Lung (tissue), 12 donors: ENCODE data around the gene CDH7. TPM values are rescaled to one million over a fixed set of nuclear protein-coding genes. Genes with fewer than 3 reads are reported as not detected.

Experiments used
- ATAC-seq: fragments of 200-7000 bp; cut with Tn5 transposase; one replicate; pipeline ENCODE4 v1.9.1; 2020; ENCODE audit warnings: moderate number of reproducible peaks; ENCODE audit not compliant: insufficient read depth, low FRiP score
- DNase-seq, 3 donors: peaks; one replicate each; pipeline ENCODE4 v3.0.0-alpha.2; 2013 to 2017
- H3K27ac ChIP-seq, 2 donors: one replicate each; pipeline ENCODE4 v1.5.1; 2013; ENCODE audit warnings: mild to moderate bottlenecking in 2 of 2, moderate library complexity in 2 of 2, control low read depth in 1 of 2, inconsistent platforms in 1 of 2, low read depth in 1 of 2, low read length in 1 of 2
- H3K27me3 ChIP-seq, 3 donors: one replicate each; pipeline ENCODE4 v1.5.1; 2013; ENCODE audit warnings: low read length in 2 of 3; ENCODE audit not compliant: control insufficient read depth in 3 of 3, insufficient read depth in 3 of 3
- H3K36me3 ChIP-seq, 4 donors: one replicate each; pipeline ENCODE4 v1.5.1; 2013; ENCODE audit warnings: low read length in 4 of 4, mild to moderate bottlenecking in 1 of 4, moderate library complexity in 1 of 4; ENCODE audit not compliant: control insufficient read depth in 4 of 4, insufficient read depth in 4 of 4
- H3K4me1 ChIP-seq, 5 donors: one replicate each; pipeline ENCODE4 v1.5.1; 2013; ENCODE audit warnings: low read length in 5 of 5, mild to moderate bottlenecking in 2 of 5, moderate library complexity in 1 of 5; ENCODE audit not compliant: control insufficient read depth in 5 of 5, insufficient read depth in 5 of 5
- H3K4me3 ChIP-seq: one replicate; pipeline ENCODE4 v1.5.1; 2013; ENCODE audit warnings: mild to moderate bottlenecking, control low read depth, moderate library complexity
- H3K9ac ChIP-seq, 2 donors: one replicate each; pipeline ENCODE4 v1.5.1; 2013; ENCODE audit warnings: low read length in 2 of 2, control low read depth in 1 of 2; ENCODE audit not compliant: insufficient read depth in 1 of 2
- H3K9me3 ChIP-seq, 4 donors: one replicate each; pipeline ENCODE4 v1.5.1; 2013; ENCODE audit warnings: low read length in 3 of 4, mild to moderate bottlenecking in 1 of 4, moderate library complexity in 1 of 4; ENCODE audit not compliant: control insufficient read depth in 4 of 4, insufficient read depth in 3 of 4
- CTCF ChIP-seq: IDR thresholded peaks from 2 replicates; pipeline ENCODE4 v1.5.1; 2012; ENCODE audit warnings: mild to moderate bottlenecking; ENCODE audit errors: control extremely low read depth, extremely low read depth
- WGBS, 2 donors: extraction: QIAGEN DNeasy Blood & Tissue Kit; methylation state at CpG; one replicate each; pipeline ENCODE4 v1.1.7; 2013; 5-methylcytosine and 5-hydroxymethylcytosine counted together
- polyA plus RNA-seq, 2 donors: library from polyadenylated mRNA; stranded (reverse); fragments of 200-250 nt; gene quantifications; one replicate each; pipeline ENCODE4 v1.2.1, GENCODE V29; 2013
- total RNA-seq, 2 donors: library from RNA; depleted of rRNA in 1 of 2; stranded (reverse); fragments of >200 nt in 1 of 2; gene quantifications; one replicate each; pipeline ENCODE4 v1.2.1, GENCODE V29; 2014 to 2021
- donor health status: control.
- donor health status: control.
- donor health status: Bipolar disorder and iron deficiency.
- donor health status: healthy.
- donor health status: DM: yes; HTN: yes; CAD: no.

The CDH7 gene
- total and polyA plus RNA-seq, 4 donors: 0.07 to 0.40 TPM; not detected in 2

- no peak for TF ChIP-seq CTCF
- peak in 2 of 3 donors; percentile 15 to 27 for DNase-seq
- H3K27ac ChIP-seq: no peak overlapping the region
- H3K9ac ChIP-seq: no peak overlapping the region
- no peaks in the 10 kb centered on the region for H3K27me3 ChIP-seq
- H3K4me3 ChIP-seq: no peak overlapping the region
- ATAC-seq: no peak
- H3K4me1 ChIP-seq: no peaks in the 10 kb centered on the region
- 72 to 87% methylated on average over 1 of the region's 1 CpG for WGBS, 2 donors
- H3K9me3 ChIP-seq: no peaks in the 10 kb centered on the region
- no peaks in the 10 kb centered on the region for H3K36me3 ChIP-seq
Measured at GRCh38 chr18:65936678-65937077, 185.9 kb downstream of the CDH7 start.

- ATAC-seq (no peak), DNase-seq (no peak)
- Histone ChIP-seq H3K9me3 (no peaks in the 10 kb centered on the region), H3K9ac (no peak overlapping the region), H3K4me3 (no peak overlapping the region), H3K27me3 (no peaks in the 10 kb centered on the region), H3K4me1 (no peaks in the 10 kb centered on the region), H3K27ac (no peak overlapping the region), H3K36me3 (no peaks in the 10 kb centered on the region)
- no peak for TF ChIP-seq CTCF
Measured at GRCh38 chr18:65937180-65937579, 186.4 kb downstream of the CDH7 start.

- 87 to 90% methylated on average over 4 of the region's 4 CpGs for WGBS, 2 donors
- no peak for TF ChIP-seq CTCF
- Histone ChIP-seq H3K27me3 (no peaks in the 10 kb centered on the region), H3K4me1 (no peaks in the 10 kb centered on the region), H3K9ac (no peak overlapping the region), H3K9me3 (no peaks in the 10 kb centered on the region), H3K27ac (no peak overlapping the region), H3K4me3 (no peak overlapping the region), H3K36me3 (no peaks in the 10 kb centered on the region)
- peak; percentile 11 to 15 (median 13) for DNase-seq
- no peak for ATAC-seq
Measured at GRCh38 chr18:65938592-65939372, 188.0 kb downstream of the CDH7 start.
